HCT116 (cell line): ENCODE results near the gene ABCB1. TPM values are rescaled to one million over a fixed set of nuclear protein-coding genes. Genes with fewer than 3 reads are reported as not detected.

Experiments
- ATAC-seq: fragments of 200-7000 bp; cut with Tn5 transposase; 2 replicates; pipeline ENCODE4 v1.9.1; 2020; ENCODE audit warnings: mild to moderate bottlenecking, moderate library complexity
- BruUV-seq: library from RNA; stranded (reverse); fragments of 400-500 nt; replicated peaks from 2 replicates; lab custom pipeline; 2021; lab: Mats Ljungman, UMichigan
- CTCF ChIA-PET: fragments of 300-600 bp; sonication (Branson Sonifier 250); formaldehyde crosslinking; loops from one replicate; lab custom pipeline; 2021; ENCODE audit warnings: antibody characterized with exemption; lab: Charles Lee
- POLR2A ChIA-PET: fragments of 300-600, 350-600 bp; sonication (Branson Sonifier 250); formaldehyde crosslinking; loops from one replicate; lab custom pipeline; 2021; ENCODE audit warnings: antibody characterized with exemption; lab: Charles Lee
- RAD21 ChIA-PET, 2 experiments: fragments of 300-600 bp; sonication (Branson Sonifier 250); formaldehyde crosslinking; loops; one replicate each; lab custom pipeline; 2023; ENCODE audit warnings: low total read pairs in 2 of 2; ENCODE audit not compliant: uncharacterized antibody in 2 of 2, unreplicated experiment in 2 of 2, low non-redundant PET in 1 of 2; lab: Charles Lee
- DNase-seq: peaks from one replicate; pipeline ENCODE4 v3.0.0-alpha.2; 2010; ENCODE audit warnings: low read depth, low spot score
- H2AFZ ChIP-seq: fragments of 200-600 bp; shearing (Covaris generic), sonication (generic); 2 replicates; pipeline ENCODE4 v1.6.1; 2017; ENCODE audit warnings: low read depth, mixed run types, mixed read lengths, antibody characterized with exemption, low read length; ENCODE audit not compliant: poor library complexity, severe bottlenecking
- H3K27ac ChIP-seq: 2 replicates; pipeline ENCODE4 v1.5.1; 2012; ENCODE audit warnings: low read depth, low read length
- H3K27me3 ChIP-seq: fragments of 200-600 bp; sonication (generic); 2 replicates; pipeline ENCODE4 v1.6.1; 2016; ENCODE audit warnings: mixed run types, low read length, mixed read lengths; ENCODE audit not compliant: insufficient read depth
- H3K36me3 ChIP-seq, 2 experiments: fragments of 200-500 bp in 1 of 2; fragments of 200-600 bp in 1 of 2; sonication (Bioruptor generic) in 1 of 2; sonication (generic) in 1 of 2; 2 replicates each; pipeline versions ENCODE4 v1.5.1 to v1.6.1; 2014 to 2016; ENCODE audit warnings: low read length in 2 of 2, inconsistent platforms in 1 of 2, mixed read lengths in 1 of 2, mixed run types in 1 of 2; ENCODE audit not compliant: insufficient read depth in 2 of 2, control insufficient read depth in 1 of 2
- H3K4me1 ChIP-seq, 2 experiments: fragments of 200-600 bp in 1 of 2; sonication (generic) in 1 of 2; 2 replicates each; pipeline versions ENCODE4 v1.5.1 to v1.6.1; 2012 to 2017; ENCODE audit warnings: low read length in 2 of 2, inconsistent platforms in 1 of 2, mild to moderate bottlenecking in 1 of 2, mixed read lengths in 1 of 2, mixed run types in 1 of 2, moderate library complexity in 1 of 2; ENCODE audit not compliant: insufficient read depth in 2 of 2, control insufficient read depth in 1 of 2
- H3K4me2 ChIP-seq: fragments of 200-600 bp; sonication (generic); 2 replicates; pipeline ENCODE4 v1.6.1; 2017; ENCODE audit warnings: mixed run types, low read length, mixed read lengths
- H3K4me3 ChIP-seq, 2 experiments: fragments of 200-600 bp in 1 of 2; sonication (generic) in 1 of 2; replicated peaks in 1 of 2; 2 replicates each; pipeline ENCODE4 v1.5.1; 2011 to 2016; ENCODE audit warnings: low read length in 2 of 2, control low read depth in 1 of 2, low read depth in 1 of 2, mild to moderate bottlenecking in 1 of 2, mixed read lengths in 1 of 2, mixed run types in 1 of 2
- H3K79me2 ChIP-seq: fragments of 200-600 bp; sonication (generic); 2 replicates; pipeline ENCODE4 v1.6.1; 2017; ENCODE audit warnings: mild to moderate bottlenecking, mixed run types, low read length, moderate library complexity, mixed read lengths; ENCODE audit not compliant: insufficient read depth
- H3K9ac ChIP-seq: fragments of 200-600 bp; sonication (generic); 2 replicates; pipeline ENCODE4 v1.6.1; 2016; ENCODE audit warnings: low read length, mixed read lengths
- H3K9me2 ChIP-seq: fragments of 200-600 bp; sonication (generic), shearing (Covaris generic); 2 replicates; pipeline ENCODE4 v1.6.1; 2017; ENCODE audit warnings: mixed run types, mild to moderate bottlenecking, moderate library complexity; ENCODE audit not compliant: insufficient read depth
- H3K9me3 ChIP-seq, 2 experiments: fragments of 200-500 bp in 1 of 2; fragments of 200-600 bp in 1 of 2; sonication (Bioruptor generic) in 1 of 2; sonication (generic) in 1 of 2; 2 replicates each; pipeline ENCODE4 v1.6.1; 2014 to 2017; ENCODE audit warnings: low read length in 2 of 2, mixed read lengths in 2 of 2, inconsistent platforms in 1 of 2, low read depth in 1 of 2, mild to moderate bottlenecking in 1 of 2, mixed run types in 1 of 2, moderate library complexity in 1 of 2; ENCODE audit not compliant: control insufficient read depth in 1 of 2, insufficient read depth in 1 of 2
- H4K20me1 ChIP-seq: fragments of 200-600 bp; sonication (generic), shearing (Covaris generic); 2 replicates; pipeline ENCODE4 v1.6.1; 2017; ENCODE audit warnings: mixed run types, mild to moderate bottlenecking, moderate library complexity; ENCODE audit not compliant: insufficient read depth
- ATF3 ChIP-seq: IDR thresholded peaks from 2 replicates; pipeline ENCODE4 v1.6.1; 2012
- CEBPB ChIP-seq: IDR thresholded peaks from 2 replicates; pipeline ENCODE4 v1.6.1; 2012; ENCODE audit warnings: low read depth
- EZH2phosphoT487 ChIP-seq: fragments of 200-600 bp; IDR thresholded peaks from 2 replicates; pipeline ENCODE4 v1.6.1; 2018; ENCODE audit warnings: antibody characterized with exemption, borderline replicate concordance
- FOSL1 ChIP-seq: IDR thresholded peaks from 2 replicates; pipeline ENCODE4 v1.6.1; 2012; ENCODE audit warnings: low read depth
- JUND ChIP-seq: IDR thresholded peaks from 2 replicates; pipeline ENCODE4 v1.6.1; 2012
- POLR2A ChIP-seq: IDR thresholded peaks from 2 replicates; pipeline ENCODE4 v1.7.0; 2011; ENCODE audit warnings: borderline replicate concordance; ENCODE audit not compliant: insufficient read depth, insufficient read length; ENCODE audit errors: extremely low read depth
- RAD21 ChIP-seq: IDR thresholded peaks from 2 replicates; pipeline ENCODE4 v1.6.1; 2012; ENCODE audit warnings: low read depth, mild to moderate bottlenecking
- SRF ChIP-seq: IDR thresholded peaks from 2 replicates; pipeline ENCODE4 v1.6.1; 2012; ENCODE audit warnings: low read depth
- TCF7L2 ChIP-seq: IDR thresholded peaks from 2 replicates; pipeline ENCODE4 v1.7.0; 2011; ENCODE audit warnings: borderline replicate concordance, inconsistent platforms; ENCODE audit not compliant: insufficient read depth, insufficient read length; ENCODE audit errors: extremely low read depth
- YY1 ChIP-seq: IDR thresholded peaks from 2 replicates; pipeline ENCODE4 v1.6.1; 2011; ENCODE audit warnings: low read length, low read depth, moderate library complexity, mild to moderate bottlenecking; ENCODE audit not compliant: insufficient replicate concordance; ENCODE audit errors: extremely low read depth
- intact Hi-C: fragments of 100-400 bp; cut with micrococcal nuclease; formaldehyde crosslinking; loops from 2 replicates; pipeline ENCODE4 v1.10.0; 2022
- total RNA-seq: library from RNA; stranded (reverse); gene quantifications from one replicate; pipeline ENCODE4 v1.2.1, GENCODE V29; 2021; ENCODE audit not compliant: unreplicated experiment

Gene ABCB1
- total RNA-seq, 1 experiment from 2014 or later = 1.8 TPM

DNA sequence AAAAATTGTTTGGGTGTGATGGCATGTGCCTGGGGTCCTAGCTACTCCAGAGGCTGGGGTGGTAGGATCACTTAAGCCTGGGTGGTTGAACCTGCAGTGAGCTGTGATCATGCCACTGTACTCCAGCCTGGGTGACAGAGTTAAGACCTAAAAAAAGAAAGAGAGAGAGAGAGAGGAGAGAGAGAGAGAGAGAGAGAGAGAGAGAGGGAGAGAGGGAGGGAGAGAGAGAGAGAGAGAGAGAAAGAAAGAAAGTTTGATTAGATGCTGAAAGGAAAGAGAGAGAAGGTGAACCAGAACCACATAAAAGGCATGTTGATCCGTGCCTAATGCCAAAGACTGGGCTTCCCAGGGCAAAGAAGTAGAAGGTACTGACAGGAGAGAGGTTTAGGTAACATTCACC, 11.1 kb downstream of the ABCB1 start:
- H3K4me3 ChIP-seq = no peak overlapping the region
- H2AFZ ChIP-seq = no peak overlapping the region
- H3K9me3 ChIP-seq = no peaks in the 10 kb centered on the region
- H3K36me3 ChIP-seq = no peaks in the 10 kb centered on the region
- H3K27ac ChIP-seq = no peak overlapping the region
- H3K27me3 ChIP-seq = no peaks in the 10 kb centered on the region
- ChIA-PET CTCF (no interaction called here), POLR2A (no interaction called here), RAD21 (no interaction called here)
- H4K20me1 ChIP-seq = no peaks in the 10 kb centered on the region
- H3K79me2 ChIP-seq = no peaks in the 10 kb centered on the region
- ATAC-seq (no peak), DNase-seq (no peak)
- no TSS peak for BruUV-seq
- TF ChIP-seq TCF7L2 (no peak), JUND (no peak), FOSL1 (no peak), ATF3 (no peak), POLR2A (no peak), EZH2phosphoT487 (no peak), SRF (no peak), RAD21 (no peak)
- intact Hi-C loops = no loop called here
- no peak overlapping the region for H3K9ac ChIP-seq
- H3K9me2 ChIP-seq = no peaks in the 10 kb centered on the region
- no peak overlapping the region for H3K4me2 ChIP-seq
- no peaks in the 10 kb centered on the region for H3K4me1 ChIP-seq

GRCh38 chr7:87581723-87582122, 19.0 kb downstream of the ABCB1 start:
- Histone ChIP-seq H2AFZ (no peak overlapping the region), H3K4me2 (no peak overlapping the region)
- TF ChIP-seq RAD21 = no peak
- TF ChIP-seq SRF = no peak
- no peak for TF ChIP-seq JUND
- TF ChIP-seq EZH2phosphoT487 = no peak
- no peak for TF ChIP-seq CEBPB
- TF ChIP-seq YY1 = no peak
- TF ChIP-seq FOSL1 = no peak
- TF ChIP-seq, all 23 proteins: peak for 0

More at GRCh38 chr7:87581723-87582122, 19.0 kb downstream of the ABCB1 start:
- H3K36me3 ChIP-seq = no peaks in the 10 kb centered on the region
- H3K4me1 ChIP-seq = no peaks in the 10 kb centered on the region
- H4K20me1 ChIP-seq = no peaks in the 10 kb centered on the region
- ChIA-PET POLR2A (no interaction called here), CTCF (no interaction called here), RAD21 (no interaction called here)
- intact Hi-C loops = no loop called here
- DNase-seq (no peak), ATAC-seq (no peak)
- no TSS peak for BruUV-seq
- H3K4me3 ChIP-seq = no peak overlapping the region
- H3K79me2 ChIP-seq = no peaks in the 10 kb centered on the region
- H3K27me3 ChIP-seq = no peaks in the 10 kb centered on the region
- no peaks in the 10 kb centered on the region for H3K9me3 ChIP-seq
- H3K9ac ChIP-seq = no peak overlapping the region
- H3K9me2 ChIP-seq = no peaks in the 10 kb centered on the region
- no peak overlapping the region for H3K27ac ChIP-seq
